COR-L47 (cell line): ENCODE data around the gene SYCP3.

ENCODE experiments used
- DNase-seq: peaks from one replicate; lab custom pipeline; 2025; lab: John Stamatoyannopoulos, UW

Gene SYCP3

DNA sequence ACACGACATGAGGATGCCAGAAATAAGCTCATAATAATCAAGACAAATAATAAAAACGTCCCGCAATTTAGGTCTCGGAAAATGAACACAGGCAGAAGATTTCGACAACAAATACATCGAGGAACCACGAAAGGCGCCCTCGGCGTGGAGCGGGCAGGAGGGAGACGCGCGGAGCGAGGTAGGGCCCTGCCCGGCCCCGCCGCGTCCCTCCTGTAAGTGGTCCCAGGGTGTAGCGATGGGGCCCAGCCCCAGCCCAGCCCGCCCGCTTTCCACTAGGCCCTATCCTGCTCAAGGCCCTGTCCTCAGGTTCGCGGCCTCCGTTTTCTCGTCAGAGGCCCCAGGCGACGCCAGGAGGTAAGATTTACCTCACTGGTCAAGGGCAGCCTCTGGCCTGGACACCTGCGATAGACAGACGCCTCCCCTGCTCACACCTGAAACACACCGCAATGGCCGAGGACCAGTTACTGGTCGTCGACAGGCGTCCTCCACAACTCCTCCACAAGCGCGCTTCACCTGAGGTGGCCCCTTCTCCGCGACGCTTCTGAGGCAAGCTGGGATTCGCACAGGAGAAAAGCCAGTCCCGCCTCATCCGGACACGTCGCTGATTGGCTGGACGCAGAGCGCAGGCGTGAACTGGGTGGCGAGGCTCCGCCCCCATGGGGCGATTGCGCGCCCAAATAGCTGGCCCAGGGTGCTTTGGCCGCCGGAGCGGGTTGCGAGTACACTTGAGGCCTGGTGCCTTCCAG, at the start of gene SYCP3:
TSS of gene SYCP3 (minus strand) at position 543 of the 746 bp plus-strand sequence. CDS start 1,527 bp downstream, outside the sequence.
- DNase-seq, result no peak

DNA sequence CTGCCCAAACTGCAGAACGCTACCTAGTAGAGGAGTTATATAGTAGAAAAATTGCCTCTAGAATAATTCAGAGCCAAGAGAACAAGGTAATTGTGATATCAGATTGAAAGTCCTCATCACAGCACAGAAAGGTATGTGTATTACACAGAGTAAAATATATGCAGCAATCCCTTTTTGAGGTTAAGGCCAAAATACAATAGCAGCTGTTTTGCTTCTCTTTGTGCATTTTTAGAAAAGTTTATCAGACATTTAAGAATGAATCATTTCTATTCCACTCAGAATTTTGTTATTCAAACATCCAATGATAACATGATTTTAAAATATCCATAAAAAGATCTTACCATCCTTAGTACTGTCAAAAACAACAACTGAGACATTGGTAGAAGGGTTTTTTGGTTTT, 46.4 kb upstream of the SYCP3 start:
- DNase-seq, result no peak

DNA sequence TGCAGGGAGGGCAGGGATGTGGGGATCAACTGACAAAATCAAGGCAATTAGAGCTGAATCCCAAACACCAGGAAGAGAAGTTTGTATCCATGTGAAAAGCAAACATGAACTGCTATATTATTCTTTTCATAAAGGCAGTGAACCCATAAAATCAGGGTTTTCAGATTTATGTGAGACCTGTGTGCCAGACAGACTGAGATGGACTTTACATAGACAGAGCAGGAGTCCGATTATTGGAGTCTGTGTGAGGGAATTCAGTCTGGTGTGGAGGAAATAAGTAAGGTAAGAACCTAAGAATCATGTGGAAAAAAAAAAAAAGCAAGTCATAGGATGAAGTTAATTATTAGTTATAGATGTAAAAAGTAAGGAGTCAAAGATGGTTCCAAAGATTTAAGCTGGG, 45.1 kb upstream of the SYCP3 start:
- DNase-seq, result no peak

DNA sequence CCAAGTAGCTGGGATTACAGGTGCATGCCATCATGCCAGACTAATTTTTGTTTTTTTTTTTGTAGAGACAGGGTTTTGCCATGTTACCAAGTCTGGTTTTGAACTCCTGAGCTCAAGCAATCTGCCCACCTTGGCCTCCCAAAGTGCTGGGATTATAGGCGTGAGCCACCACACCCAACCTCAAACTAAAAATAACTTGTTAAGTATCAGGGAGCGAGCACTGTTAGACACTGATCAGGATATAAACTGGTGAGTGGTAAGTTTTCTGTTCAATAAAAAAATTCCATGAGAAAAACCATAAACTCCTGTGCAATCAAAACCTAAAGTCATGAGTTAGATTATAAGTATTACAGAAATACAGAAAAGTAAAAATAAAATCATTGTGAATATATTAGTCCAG, 44.6 kb upstream of the SYCP3 start:
- DNase-seq, result no peak

DNA sequence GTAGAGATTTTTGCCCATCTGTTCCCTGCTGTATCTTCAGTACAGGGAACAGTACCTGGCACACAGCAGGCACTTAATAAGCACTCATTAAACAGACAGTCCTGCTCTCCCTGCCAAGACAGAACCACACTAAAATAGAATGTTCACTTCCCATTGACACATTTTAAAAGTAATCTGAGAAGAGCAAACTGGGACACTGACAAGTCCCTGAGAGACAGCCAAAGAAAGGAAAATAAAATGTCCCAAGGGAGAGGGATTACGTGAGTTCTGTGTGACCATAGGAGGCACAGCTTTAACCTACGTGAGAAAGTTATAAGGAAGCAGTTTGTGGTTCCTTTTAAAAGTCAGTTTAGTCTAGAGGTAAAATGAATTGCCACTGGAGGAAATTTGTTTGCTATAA, 43.9 kb upstream of the SYCP3 start:
- DNase-seq, result no peak

DNA sequence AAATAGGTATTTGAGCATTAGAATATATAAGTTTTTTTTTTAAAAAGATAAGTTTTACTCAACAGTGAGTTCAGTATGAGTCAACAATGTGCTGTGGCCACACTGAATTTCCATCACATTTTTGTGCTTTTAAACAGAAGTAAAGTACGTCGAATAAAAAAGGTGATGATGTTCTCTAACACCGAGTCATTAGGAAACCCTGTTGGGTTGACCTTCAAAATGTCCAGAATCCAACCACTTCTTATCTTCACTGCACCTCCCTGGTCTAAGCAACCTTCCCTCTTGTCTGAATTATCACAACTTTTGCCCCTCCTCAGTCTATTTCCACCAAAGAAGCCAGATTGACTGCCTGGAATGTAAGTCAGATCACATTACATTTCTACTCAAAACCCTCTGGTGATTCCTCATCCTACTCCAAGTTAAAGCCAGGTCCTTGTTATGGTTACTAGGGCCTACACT, 43.0 kb upstream of the SYCP3 start:
- no peak for DNase-seq

DNA sequence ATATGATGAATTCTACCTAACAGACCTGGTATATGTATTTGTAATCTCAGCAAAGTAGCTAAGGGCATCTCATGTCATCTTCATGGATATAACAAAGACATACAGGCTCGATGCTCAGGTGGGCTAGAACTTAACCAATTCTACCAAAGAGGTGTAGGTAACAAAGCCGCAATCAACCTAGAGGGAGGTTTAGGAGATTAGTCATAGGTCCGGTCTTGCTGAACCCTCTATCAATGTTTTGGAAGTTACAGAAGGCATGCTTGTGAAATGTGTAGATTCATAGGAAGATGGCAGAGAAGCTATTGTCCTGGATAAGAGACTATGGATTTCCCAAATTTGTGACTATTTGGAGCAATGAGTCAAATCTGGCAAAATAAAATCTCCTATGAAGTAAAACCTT, 42.6 kb upstream of the SYCP3 start:
- no peak for DNase-seq

DNA sequence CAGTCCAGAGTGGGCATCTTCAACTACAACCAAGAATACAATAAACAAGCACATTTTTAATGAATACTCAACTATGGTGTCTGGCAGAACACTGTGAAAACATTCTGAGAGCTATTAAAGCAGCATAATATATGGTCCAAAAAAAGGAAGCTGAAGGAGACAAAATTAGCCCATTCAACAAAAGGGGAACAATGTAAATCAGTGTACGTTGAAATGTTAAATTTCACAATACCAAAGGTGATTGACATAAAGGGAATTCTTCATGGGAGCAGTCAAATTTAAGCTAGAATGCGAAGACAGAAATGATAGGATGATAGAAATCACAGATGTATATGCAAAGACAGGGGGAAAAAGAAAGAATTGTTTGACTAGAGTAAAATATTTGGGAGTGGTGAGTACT, 41.3 kb upstream of the SYCP3 start:
- DNase-seq, result no peak

DNA sequence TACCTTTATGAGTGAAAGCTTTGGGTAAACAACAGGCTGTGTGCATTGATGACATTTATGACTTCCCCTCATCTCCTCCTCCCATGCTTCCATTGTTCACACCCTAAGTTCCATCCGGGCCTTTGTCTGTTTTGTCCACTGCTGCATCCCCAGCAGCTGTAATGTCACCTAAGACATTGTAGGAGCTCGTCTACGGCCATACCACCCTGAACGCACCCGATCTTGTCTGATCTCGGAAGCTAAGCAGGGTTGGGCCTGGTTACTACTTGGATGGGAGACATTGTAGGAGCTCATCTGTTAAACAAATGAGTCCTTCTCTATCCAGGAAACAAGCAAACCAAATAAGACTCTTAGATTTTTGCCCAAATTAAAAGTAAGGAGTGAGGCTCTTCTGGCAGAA, 40.4 kb upstream of the SYCP3 start:
- no peak for DNase-seq

DNA sequence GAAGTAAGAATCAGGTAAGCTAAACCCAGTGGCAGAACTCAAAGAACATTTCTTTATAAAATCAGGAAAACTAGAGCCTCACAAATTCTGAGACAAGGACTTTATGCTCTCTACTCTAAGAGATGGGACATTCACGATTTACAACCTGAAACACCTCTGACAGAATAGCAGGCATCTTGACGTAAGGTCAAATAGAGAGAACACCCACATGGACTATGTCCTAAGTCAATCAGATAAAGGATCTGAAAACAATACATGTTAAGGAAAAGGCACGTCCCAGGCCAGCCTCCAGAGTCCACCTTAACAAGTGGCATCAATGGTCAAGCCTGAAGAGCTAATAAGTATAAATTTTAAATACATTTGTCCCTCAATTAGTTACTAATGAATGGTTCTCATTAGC, 39.9 kb upstream of the SYCP3 start:
- DNase-seq, result no peak

DNA sequence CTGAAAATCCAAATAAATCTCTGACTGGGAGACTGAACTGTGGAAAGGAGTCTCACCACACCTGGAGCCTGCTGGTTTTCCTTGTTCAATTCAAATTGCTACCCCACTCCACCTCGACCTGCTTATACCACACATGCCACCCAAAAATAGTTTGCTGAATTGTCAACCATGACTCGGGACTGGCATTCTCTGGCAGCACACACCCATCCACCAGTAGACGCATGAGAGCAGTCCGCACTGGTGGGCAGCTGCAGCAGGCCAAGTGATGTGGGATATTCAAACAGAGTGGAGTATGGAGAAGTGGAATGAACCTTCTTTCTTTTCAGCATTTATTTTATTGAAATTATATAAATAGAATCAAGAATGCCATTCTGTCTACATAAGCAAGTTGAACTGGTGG, 38.7 kb upstream of the SYCP3 start:
- DNase-seq, result no peak

DNA sequence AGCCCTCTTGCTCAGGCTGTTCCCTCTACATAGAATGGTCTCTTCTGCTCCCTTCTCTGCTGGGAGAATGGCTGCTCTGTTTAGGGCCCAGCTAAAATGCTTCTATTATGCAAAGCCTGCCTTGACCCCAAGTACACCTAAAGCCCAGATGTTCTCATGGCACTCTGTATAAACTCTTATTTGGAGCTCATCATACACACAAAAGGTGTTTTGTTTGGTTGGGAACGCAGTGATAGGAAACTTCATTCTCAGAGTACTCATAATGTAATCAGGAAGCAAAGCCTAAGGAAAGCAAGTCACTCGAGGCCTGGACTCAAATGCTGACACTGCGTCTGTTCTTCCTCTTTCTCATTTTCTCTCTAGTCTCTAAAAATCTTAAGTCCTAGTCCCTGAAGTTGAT, 38.2 kb upstream of the SYCP3 start:
- no peak for DNase-seq

DNA sequence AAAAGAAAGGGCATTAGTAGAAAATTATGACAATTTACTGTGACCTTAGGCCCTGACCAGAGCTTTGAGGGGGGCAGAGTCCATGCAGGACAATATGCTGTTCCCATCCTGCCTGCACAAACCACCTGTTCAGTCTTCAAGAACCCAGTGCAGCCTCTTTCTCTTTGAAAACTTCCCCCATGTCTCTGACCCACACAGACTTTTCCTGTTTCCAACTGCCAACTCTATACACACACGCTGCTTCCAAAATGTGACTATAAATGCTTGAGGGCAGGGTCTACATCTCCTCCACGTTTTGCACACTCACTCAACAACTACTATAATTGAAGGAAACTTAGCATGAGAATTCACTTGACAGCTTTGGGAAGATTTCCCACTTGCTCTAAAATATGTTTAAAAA, 36.6 kb upstream of the SYCP3 start:
- DNase-seq, result no peak

DNA sequence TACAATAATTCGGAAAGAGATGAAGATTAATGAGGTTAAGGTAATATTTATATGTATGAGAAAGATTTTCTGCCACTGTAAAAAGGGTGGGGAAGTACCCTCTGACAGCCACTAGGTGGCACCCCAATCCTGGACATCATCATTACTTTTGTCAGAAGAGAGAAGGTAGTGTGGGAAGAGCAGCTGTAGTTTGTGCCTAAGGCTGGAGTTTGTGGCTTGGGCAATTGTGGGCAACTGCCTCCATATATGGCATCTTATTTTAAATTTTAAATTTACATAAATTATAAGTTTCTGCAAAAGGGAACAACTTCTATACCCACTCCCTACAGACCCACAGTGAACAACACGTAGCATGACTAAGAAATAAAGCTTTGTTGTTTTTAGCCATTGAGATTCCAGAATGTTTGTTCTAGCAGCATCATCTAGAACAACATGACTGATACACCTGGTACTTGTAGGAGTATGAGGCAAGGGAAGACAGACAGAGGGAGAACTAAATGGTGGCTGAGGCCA, 34.4 kb upstream of the SYCP3 start:
- peak; percentile 29 for DNase-seq

DNA sequence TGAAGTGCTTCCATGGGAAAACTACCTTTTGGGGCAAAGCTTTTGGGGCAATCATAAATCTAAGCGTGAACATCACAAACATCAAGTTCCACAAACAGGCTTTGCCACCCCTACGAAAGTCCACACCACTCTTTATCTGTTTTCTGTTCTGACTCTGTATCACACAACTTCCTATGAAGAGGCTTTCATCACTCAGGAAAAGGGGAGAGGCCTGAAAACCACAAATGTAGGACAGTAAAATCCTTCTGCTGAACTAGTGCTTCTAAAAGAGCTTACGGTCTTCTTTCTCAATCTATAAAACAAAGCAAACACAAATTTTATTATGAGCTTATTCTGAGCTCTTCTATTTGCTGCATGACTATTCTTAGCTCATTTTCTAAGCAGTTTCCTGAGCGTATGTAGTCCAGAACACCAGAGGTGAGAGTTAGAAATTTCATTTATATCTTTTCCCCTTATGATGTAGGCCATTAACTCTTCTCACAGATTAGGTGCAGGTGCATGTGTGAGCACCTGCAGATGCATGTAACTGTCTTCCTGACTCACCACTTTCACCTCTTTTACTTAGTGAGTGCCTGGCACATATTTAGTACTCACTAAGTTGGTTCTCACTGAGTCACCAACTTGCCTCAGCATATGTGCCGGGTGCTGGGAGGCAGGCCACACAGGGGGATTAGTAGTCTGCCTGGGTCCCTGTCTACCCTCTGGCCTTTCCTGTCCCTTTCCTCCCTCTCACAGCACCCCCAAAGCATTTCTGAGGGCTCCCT, 32.9 kb upstream of the SYCP3 start:
- DNase-seq, result no peak

DNA sequence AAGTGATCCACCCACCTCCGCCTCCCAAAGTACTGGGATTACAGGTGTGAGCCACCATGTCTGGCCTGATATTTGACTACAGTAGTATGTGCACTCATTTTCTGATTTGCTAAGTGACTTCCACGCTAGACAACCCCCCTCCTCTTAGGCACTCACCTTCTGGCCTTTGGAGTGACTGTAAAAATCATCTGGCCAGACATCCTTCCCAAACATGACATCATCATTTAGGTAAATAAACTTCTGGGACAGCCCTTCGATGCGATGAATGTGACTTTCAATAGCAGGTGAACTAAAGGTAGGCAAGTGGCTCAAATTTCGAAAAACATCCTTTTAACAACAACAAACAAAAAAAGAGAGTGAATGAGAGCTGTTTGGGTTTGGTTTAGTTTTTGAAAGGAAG, 30.6 kb upstream of the SYCP3 start:
- no peak for DNase-seq

DNA sequence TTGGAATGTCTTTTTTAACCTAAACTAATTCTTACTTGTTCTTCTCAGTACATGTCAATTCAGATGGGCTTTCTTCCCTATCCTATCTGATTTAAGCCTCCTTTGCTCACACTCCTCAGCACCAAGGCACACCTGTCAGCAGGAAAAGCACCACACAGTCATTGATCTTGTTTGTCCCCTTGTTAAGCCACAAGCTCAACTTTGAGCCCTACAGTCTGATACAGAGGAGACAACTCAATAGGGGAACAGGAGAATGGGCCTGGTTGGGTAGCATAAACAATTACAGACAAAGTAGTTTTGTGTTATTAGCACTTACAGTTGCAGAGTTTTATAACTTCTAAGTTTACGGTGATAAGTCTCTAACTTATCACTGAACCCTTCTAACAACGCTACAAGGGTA, 29.5 kb upstream of the SYCP3 start:
- no peak for DNase-seq

DNA sequence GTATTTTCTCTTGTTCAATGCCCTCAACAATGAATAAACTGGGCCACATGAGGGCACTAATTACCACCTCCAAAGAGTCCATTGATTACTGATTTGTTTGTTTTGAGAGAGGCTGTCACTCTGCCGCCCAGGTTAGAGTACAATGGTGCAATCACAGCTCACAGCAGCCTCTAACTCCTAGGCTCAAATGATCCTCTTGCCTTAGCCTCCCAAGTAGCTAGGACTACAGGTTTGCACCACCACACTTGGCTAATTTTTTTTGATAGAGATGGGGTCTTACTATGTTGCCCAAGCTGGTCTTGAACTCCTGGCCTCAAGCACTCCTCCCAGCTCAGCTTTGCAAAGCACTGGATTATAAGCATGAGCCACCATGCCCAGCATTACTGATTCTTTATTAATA, 28.3 kb upstream of the SYCP3 start:
- DNase-seq, result no peak

DNA sequence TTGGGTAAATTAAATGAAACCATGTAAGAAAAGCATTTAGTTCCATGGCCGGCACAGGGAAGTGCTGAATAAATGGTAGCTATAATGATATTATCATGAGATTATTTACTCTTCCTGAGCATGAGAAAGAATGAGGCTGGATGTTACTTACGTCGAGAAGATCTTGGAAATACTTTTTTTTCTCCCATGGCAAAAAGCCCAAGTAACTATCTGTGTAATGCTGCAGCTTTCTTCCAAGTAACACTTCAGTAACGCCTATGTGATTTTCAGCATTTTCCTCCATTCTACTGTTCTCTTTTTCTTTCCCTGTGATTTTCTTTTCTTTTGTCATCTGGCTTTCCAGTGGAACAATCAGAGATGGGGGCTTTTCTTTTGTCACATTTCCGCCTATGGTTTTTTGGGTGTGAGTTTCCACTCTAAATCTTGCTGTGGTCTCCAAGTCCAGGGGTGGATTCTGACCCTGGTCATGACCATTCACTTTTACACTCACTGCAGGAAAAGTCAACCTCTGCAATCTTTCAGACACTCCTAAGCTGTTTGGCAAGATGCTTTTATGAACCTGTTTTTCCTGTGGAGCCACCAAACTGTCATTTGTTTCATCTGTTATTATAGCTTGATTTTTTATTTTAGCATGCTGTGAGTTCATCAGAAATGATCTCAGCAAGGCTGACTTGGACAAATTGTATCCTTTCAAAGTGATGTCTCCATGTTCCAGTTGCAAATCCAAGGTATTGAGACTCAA, 25.0 kb upstream of the SYCP3 start:
- no peak for DNase-seq

DNA sequence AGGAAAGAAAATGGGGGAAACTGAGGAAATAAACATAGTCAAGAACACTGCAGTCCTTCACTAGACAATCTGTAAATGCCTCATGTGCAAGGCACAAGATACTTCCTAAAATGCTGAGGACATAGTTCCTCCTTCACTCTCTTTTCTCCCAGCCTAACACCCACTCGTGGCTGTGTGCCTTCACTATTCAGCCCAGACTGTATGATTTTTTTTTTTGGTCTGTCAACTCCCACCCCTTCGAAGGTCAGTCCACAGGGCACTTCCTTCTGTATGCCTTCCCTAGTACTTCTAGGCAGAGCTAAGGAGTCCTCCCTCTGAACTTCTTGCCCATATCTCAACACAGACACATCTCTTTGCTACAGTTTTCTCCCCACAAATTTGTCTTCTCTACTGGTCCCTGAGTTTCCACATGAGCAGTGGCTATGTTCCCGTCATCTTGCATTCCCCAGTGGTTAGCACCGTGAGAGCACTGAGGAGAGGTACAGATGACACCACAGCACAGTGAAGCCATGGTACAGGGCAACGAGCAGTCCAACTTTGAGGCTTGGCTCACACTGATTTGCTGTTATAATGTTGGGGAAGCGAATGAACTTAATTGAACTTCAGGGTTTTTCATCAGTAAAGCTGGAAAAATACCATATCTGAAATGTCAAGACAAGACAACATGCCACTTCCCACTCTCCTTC, 24.1 kb upstream of the SYCP3 start:
- DNase-seq, result no peak

DNA sequence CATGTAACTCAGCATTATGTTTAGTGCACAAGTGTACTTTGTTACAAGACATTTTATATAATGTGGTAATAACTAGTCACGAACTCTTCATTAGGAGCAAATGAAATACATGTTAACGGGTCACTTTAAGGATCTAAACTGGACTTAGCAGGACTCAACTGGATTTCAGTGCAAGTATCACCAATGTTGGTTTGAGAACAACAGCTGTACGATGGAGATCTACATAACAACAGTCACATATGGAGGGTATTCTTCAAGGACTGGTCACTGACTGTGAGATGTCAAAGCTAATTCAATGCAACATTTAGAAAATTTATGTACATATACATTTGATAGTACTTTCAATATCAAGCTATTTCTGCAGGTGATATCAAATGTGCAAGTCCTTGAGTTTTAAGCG, 22.5 kb upstream of the SYCP3 start:
- no peak for DNase-seq

DNA sequence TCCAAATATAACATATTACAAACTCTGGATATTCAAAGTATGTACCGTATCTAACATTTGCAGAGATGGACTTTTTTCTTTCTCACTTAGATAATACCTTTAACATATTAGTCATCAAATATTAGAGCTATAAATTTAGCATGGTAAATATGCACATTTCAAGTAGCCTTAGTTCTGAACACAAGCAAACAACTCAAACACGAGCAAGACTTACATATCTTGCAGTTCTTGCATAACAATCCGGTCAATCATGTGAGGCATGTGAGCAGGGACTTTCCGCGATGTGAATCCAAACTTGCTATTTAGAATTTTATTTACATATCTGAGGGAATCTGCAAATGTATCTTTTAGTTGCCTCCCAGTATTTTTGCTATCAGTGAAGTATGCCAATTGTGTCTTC, 22.1 kb upstream of the SYCP3 start:
- no peak for DNase-seq
